WTC11 (cell line): ENCODE results near the gene PIK3R4. TPM values are rescaled to one million over a fixed set of nuclear protein-coding genes. Genes with fewer than 3 reads are reported as not detected.

Experiments
- ATAC-seq: fragments of 200-7000 bp; cut with Tn5 transposase; 2 replicates; pipeline ENCODE4 v1.10.0; 2021; ENCODE audit warnings: mild to moderate bottlenecking, moderate library complexity
- CTCF ChIA-PET: fragments of 300-600 bp; sonication (Branson Sonifier 250); formaldehyde crosslinking; loops from one replicate; lab custom pipeline; 2021; ENCODE audit warnings: antibody characterized with exemption; lab: Charles Lee
- POLR2A ChIA-PET: fragments of 350-600 bp; sonication (Branson Sonifier 250); formaldehyde crosslinking; loops from one replicate; lab custom pipeline; 2021; ENCODE audit warnings: antibody characterized with exemption; lab: Charles Lee
- DNase-seq: peaks from one replicate; pipeline ENCODE4 v3.0.0; 2021; ENCODE audit warnings: low spot score
- H3K27ac Mint-ChIP-seq: 2 replicates; pipeline ENCODE4 v1.8.0; 2021; ENCODE audit warnings: mixed read lengths
- H3K27me3 Mint-ChIP-seq: 2 replicates; pipeline ENCODE4 v1.8.0; 2021; ENCODE audit warnings: low read depth, mild to moderate bottlenecking, moderate library complexity, mixed read lengths
- H3K36me3 Mint-ChIP-seq: 2 replicates; pipeline ENCODE4 v1.8.0; 2021; ENCODE audit warnings: mixed read lengths
- H3K4me1 Mint-ChIP-seq: 2 replicates; pipeline ENCODE4 v1.8.0; 2022; ENCODE audit warnings: mixed read lengths
- H3K4me3 Mint-ChIP-seq: 2 replicates; pipeline ENCODE4 v1.8.0; 2021; ENCODE audit warnings: mild to moderate bottlenecking, moderate library complexity, mixed read lengths
- H3K9me3 Mint-ChIP-seq: 2 replicates; pipeline ENCODE4 v1.8.0; 2021; ENCODE audit warnings: mixed read lengths
- ATF3 ChIP-seq: sonication (generic); formaldehyde crosslinking; conservative IDR thresholded peaks from 2 replicates; pipeline ENCODE4 v1.8.1; 2022; ENCODE audit warnings: mild to moderate bottlenecking, missing genetic modification reagents
- ETV6 ChIP-seq: sonication (generic); formaldehyde crosslinking; IDR thresholded peaks from 2 replicates; pipeline ENCODE4 v1.8.1; 2022; ENCODE audit warnings: mild to moderate bottlenecking, missing genetic modification reagents
- FOXJ3 ChIP-seq: sonication (generic); formaldehyde crosslinking; IDR thresholded peaks from 2 replicates; pipeline ENCODE4 v1.9.0; 2021; ENCODE audit warnings: missing genetic modification reagents, mild to moderate bottlenecking, borderline replicate concordance
- NFATC4 ChIP-seq: fragments of 250-450 bp; sonication (Bioruptor Pico); IDR thresholded peaks from 2 replicates; pipeline ENCODE4 v1.9.0; 2021; ENCODE audit warnings: mild to moderate bottlenecking
- RORB ChIP-seq: fragments of 250-450 bp; sonication (Bioruptor Pico); IDR thresholded peaks from 2 replicates; pipeline ENCODE4 v1.9.0; 2021; ENCODE audit warnings: mild to moderate bottlenecking
- TP53 ChIP-seq: sonication (generic); formaldehyde crosslinking; IDR thresholded peaks from 2 replicates; pipeline ENCODE4 v1.8.1; 2023; ENCODE audit warnings: mild to moderate bottlenecking, missing genetic modification reagents
- USF2 ChIP-seq: sonication (generic); formaldehyde crosslinking; IDR thresholded peaks from 2 replicates; pipeline ENCODE4 v1.8.1; 2023; ENCODE audit warnings: mild to moderate bottlenecking, missing genetic modification reagents, moderate library complexity
- ZBTB43 ChIP-seq: sonication (generic); formaldehyde crosslinking; IDR thresholded peaks from 2 replicates; pipeline ENCODE4 v1.8.1; 2023; ENCODE audit warnings: mild to moderate bottlenecking, missing genetic modification reagents
- ZNF121 ChIP-seq: sonication (generic); formaldehyde crosslinking; IDR thresholded peaks from 2 replicates; pipeline ENCODE4 v1.8.0; 2023; ENCODE audit warnings: missing genetic modification reagents
- ZNF138 ChIP-seq: sonication (generic); formaldehyde crosslinking; conservative IDR thresholded peaks from 2 replicates; pipeline ENCODE4 v1.8.1; 2022; ENCODE audit warnings: mild to moderate bottlenecking, moderate library complexity, missing genetic modification reagents
- ZNF532 ChIP-seq: fragments of 250-450 bp; sonication (Bioruptor Pico); IDR thresholded peaks from 2 replicates; pipeline ENCODE4 v1.9.0; 2021; ENCODE audit warnings: mild to moderate bottlenecking, borderline replicate concordance
- total RNA-seq: library from RNA; stranded (reverse); gene quantifications from 3 replicates; pipeline ENCODE4 v1.2.3, GENCODE V29; 2021
- TF ChIP-seq, protein P1 (sequence below): fragments of 250-450 bp; sonication (Bioruptor Pico); IDR thresholded peaks from 2 replicates; pipeline ENCODE4 v1.9.0; 2021; ENCODE audit warnings: mild to moderate bottlenecking
- TF ChIP-seq, protein P2 (sequence below): sonication (generic); formaldehyde crosslinking; IDR thresholded peaks from 2 replicates; pipeline ENCODE4 v1.8.1; 2023; ENCODE audit warnings: mild to moderate bottlenecking, missing genetic modification reagents, moderate library complexity
- TF ChIP-seq, protein P3 (sequence below): sonication (generic); formaldehyde crosslinking; IDR thresholded peaks from 2 replicates; pipeline ENCODE4 v1.8.1; 2023; ENCODE audit warnings: mild to moderate bottlenecking, moderate library complexity, missing genetic modification reagents
- TF ChIP-seq, protein P4 (sequence below): sonication (generic); formaldehyde crosslinking; IDR thresholded peaks from 2 replicates; pipeline ENCODE4 v1.8.0; 2022; ENCODE audit warnings: mild to moderate bottlenecking, missing genetic modification reagents

Gene PIK3R4
- total RNA-seq, 1 experiment from 2014 or later, result 41.5 TPM

DNA sequence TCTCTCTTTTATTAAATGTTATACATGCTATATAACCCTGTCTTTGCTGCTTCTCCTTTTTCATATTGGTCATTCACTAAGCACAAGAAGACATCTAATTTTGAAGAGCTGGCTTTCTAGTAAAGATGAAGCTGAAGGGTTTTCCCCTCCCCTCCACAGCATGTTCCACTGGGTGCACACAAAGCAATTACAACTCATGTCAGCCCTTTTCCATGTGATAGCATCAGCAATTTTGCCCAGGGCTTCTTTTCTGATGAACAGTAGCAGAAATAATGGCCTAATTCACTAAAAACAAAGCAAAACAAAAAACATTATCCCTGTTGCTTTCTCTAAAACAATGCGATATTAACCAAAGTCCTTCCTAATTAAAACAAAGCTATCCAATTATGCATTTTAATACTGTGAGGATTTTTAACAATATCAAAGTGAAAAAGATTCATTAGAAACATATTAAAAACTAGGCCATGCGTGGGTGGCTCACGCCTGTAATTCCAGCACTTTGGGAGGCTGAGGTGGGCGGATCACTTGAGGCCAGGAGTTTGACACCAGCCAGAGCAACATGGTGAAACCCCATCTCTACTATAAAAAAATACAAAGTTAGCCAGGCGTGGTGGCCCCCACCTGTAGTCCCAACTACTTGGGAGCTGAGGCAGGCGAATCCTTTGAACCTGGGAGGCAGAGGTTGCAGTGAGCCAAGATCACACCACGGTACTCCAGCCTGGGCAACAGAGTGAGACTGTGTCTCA is 12.2 kb upstream of the PIK3R4 start (continued):
- TF ChIP-seq ZBTB43 (CRISPR knock-in tag) (no peak), NFATC4 (CRISPR knock-in tag) (no peak), ZNF532 (CRISPR knock-in tag) (no peak)

DNA sequence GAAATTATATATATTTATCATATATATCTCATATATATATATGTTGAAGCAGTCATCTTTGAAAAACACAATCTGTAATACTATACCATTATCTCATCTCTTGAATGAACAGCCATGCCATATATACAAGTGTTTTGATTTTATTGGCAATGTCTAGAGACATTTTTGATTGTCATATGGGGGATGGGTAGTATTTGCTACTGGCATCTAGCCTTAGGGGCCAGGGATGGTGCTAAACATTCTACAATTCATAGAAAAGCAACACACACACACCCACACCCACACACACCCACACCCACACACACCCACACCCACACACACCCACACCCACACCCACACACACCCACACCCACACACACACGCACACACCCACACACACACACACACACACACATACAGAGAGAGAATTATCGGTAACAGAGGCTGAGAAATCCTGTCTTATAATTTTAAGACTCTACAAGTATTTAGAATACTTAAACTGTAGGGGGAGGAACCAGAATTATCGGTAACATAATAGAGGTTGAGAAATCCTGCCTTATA is 11.1 kb upstream of the PIK3R4 start:
- ATAC-seq (no peak), DNase-seq (no peak)
- Mint-ChIP-seq H3K4me3 (no peak overlapping the region), H3K27ac (no peak overlapping the region), H3K9me3 (no peaks in the 10 kb centered on the region), H3K4me1 (peaks cover 9% of the 10 kb centered on the region), H3K27me3 (no peaks in the 10 kb centered on the region), H3K36me3 (no peaks in the 10 kb centered on the region)
- ChIA-PET POLR2A (no interaction called here), CTCF (interaction anchor here (3.0 kb wide), 1 partner anchor 136 kb away, joined by 15 read pairs; the partner anchor contains the start of gene ATP2C1)
- no peak for TF ChIP-seq ZNF121
- TF ChIP-seq, protein P1, sequence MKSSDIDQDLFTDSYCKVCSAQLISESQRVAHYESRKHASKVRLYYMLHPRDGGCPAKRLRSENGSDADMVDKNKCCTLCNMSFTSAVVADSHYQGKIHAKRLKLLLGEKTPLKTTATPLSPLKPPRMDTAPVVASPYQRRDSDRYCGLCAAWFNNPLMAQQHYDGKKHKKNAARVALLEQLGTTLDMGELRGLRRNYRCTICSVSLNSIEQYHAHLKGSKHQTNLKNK (CRISPR knock-in tag), result no peak
- no peak for TF ChIP-seq RORB (CRISPR knock-in tag)
- TF ChIP-seq FOXJ3 (CRISPR knock-in tag), result no peak
- TF ChIP-seq, protein P2, sequence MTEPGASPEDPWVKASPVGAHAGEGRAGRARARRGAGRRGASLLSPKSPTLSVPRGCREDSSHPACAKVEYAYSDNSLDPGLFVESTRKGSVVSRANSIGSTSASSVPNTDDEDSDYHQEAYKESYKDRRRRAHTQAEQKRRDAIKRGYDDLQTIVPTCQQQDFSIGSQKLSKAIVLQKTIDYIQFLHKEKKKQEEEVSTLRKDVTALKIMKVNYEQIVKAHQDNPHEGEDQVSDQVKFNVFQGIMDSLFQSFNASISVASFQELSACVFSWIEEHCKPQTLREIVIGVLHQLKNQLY (CRISPR knock-in tag), result no peak
- TF ChIP-seq, protein P3, sequence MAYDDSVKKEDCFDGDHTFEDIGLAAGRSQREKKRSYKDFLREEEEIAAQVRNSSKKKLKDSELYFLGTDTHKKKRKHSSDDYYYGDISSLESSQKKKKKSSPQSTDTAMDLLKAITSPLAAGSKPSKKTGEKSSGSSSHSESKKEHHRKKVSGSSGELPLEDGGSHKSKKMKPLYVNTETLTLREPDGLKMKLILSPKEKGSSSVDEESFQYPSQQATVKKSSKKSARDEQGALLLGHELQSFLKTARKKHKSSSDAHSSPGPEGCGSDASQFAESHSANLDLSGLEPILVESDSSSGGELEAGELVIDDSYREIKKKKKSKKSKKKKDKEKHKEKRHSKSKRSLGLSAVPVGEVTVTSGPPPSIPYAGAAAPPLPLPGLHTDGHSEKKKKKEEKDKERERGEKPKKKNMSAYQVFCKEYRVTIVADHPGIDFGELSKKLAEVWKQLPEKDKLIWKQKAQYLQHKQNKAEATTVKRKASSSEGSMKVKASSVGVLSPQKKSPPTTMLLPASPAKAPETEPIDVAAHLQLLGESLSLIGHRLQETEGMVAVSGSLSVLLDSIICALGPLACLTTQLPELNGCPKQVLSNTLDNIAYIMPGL (CRISPR knock-in tag), result no peak
- TF ChIP-seq, protein P4, sequence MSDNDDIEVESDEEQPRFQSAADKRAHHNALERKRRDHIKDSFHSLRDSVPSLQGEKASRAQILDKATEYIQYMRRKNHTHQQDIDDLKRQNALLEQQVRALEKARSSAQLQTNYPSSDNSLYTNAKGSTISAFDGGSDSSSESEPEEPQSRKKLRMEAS (CRISPR knock-in tag), result no peak
- no peak for TF ChIP-seq ZNF532 (CRISPR knock-in tag)
- TF ChIP-seq USF2 (CRISPR knock-in tag), result no peak
- no peak for TF ChIP-seq ATF3 (CRISPR knock-in tag)
- no peak for TF ChIP-seq ZNF138 (CRISPR knock-in tag)
- no peak for TF ChIP-seq TP53
- no peak for TF ChIP-seq ETV6 (CRISPR knock-in tag)
